ENCODE results near the gene ACMSD.
"Not testable (repeated sequence)": the region's sequence is repeated elsewhere in the genome, so short reads cannot be mapped to it uniquely, and the experiment has no call there.

ACMSD gene

GRCh38 chr2:134800341-134800740 lies 38.1 kb upstream of the ACMSD start:
- TF ChIP-seq CTCF (IDR thresholded peaks at IDR 0.05; ENCODE audit: low read depth, low read length): no peak

GRCh38 chr2:134803609-134804405 lies 34.6 kb upstream of the ACMSD start:
- DNase-seq (ENCODE audit: extremely low read depth, low read depth): not testable (repeated sequence)

More at GRCh38 chr2:134800341-134800740, 38.1 kb upstream of the ACMSD start:
- no peak for DNase-seq (ENCODE audit: extremely low read depth, low read depth)

GRCh38 chr2:134815741-134816140 lies 22.7 kb upstream of the ACMSD start:
- DNase-seq (ENCODE audit: extremely low read depth, low read depth): no peak
- no peak for TF ChIP-seq CTCF (IDR thresholded peaks at IDR 0.05; ENCODE audit: low read depth, low read length)

- TF ChIP-seq CTCF (IDR thresholded peaks at IDR 0.05; ENCODE audit: low read depth, low read length): no peak
- DNase-seq (ENCODE audit: extremely low read depth, low read depth): no peak
Measured at GRCh38 chr2:134818321-134818720, 20.1 kb upstream of the ACMSD start.

GRCh38 chr2:134819334-134819733 lies 19.1 kb upstream of the ACMSD start:
- DNase-seq (ENCODE audit: extremely low read depth, low read depth): no peak
- no peak for TF ChIP-seq CTCF (IDR thresholded peaks at IDR 0.05; ENCODE audit: low read depth, low read length)

GRCh38 chr2:134823431-134823830 lies 15.0 kb upstream of the ACMSD start:
- no peak for TF ChIP-seq CTCF (IDR thresholded peaks at IDR 0.05; ENCODE audit: low read depth, low read length)
- no peak for DNase-seq (ENCODE audit: extremely low read depth, low read depth)

- TF ChIP-seq CTCF (IDR thresholded peaks at IDR 0.05; ENCODE audit: low read depth, low read length): no peak
- no peak for DNase-seq (ENCODE audit: extremely low read depth, low read depth)
Measured at GRCh38 chr2:134823832-134824231, 14.6 kb upstream of the ACMSD start.

GRCh38 chr2:134825716-134826115 lies 12.7 kb upstream of the ACMSD start:
- DNase-seq (ENCODE audit: extremely low read depth, low read depth): not testable (repeated sequence)

Data from AG09319 (cell line).